ENCODE results near the gene TRIM45. TPM values are rescaled to one million over a fixed set of nuclear protein-coding genes. Genes with fewer than 3 reads are reported as not detected.

TRIM45 gene
- total RNA-seq, 2 donors from 2014 or later = 7.5 to 8.6 TPM

DNA sequence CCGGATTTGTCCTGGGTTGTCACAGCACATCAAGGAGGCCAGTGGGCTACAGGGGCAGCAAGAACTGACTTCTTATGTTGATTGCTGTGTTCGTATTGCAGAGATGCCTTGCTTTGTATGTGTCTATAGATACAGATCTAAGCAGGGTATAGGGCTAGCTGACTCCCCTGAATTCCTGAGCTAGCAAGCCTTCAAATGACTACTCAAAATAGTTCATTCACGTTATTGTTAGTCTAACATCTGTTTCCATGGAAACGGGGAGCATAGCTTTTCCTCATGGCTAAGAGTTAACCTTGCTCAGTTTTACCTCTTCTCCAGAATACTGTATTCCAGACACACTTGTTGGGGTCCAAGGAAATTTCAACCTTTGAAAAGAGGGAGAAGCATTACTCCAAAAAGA, 24.1 kb downstream of the TRIM45 start:
- no peaks in the 10 kb centered on the region for H3K9me3 ChIP-seq
- ATAC-seq (no peak), DNase-seq (no peak)
- H3K4me1 ChIP-seq = peaks cover 12% of the 10 kb centered on the region
- H3K4me3 ChIP-seq = no peak overlapping the region
- H3K36me3 ChIP-seq (replicated peaks in 1 of 2; ENCODE audit: insufficient read depth in 1 of 2, low read depth in 2 of 2) = peaks cover 0 to 3% of the 10 kb centered on the region in 2 donors
- intact Hi-C loops (cut with DNase I) = no loop called here
- H3K27me3 ChIP-seq = no peaks in the 10 kb centered on the region
- WGBS, 2 donors = 45 to 48% methylated on average over 4 of the region's 4 CpGs
- no peak for TF ChIP-seq POLR2A (IDR thresholded peaks at IDR 0.05)
- H3K27ac ChIP-seq = peak overlapping the region in 2 of 4 donors; percentile 41 to 51

GRCh38 chr1:117096951-117097408, 24.6 kb downstream of the TRIM45 start:
- ATAC-seq = peak; percentile 60
- peak overlapping the region in 2 of 4 donors; percentile 41 to 51 for H3K27ac ChIP-seq
- peaks cover 0 to 3% of the 10 kb centered on the region in 2 donors for H3K36me3 ChIP-seq (replicated peaks in 1 of 2; ENCODE audit: insufficient read depth in 1 of 2, low read depth in 2 of 2)
- H3K9me3 ChIP-seq = no peaks in the 10 kb centered on the region
- TF ChIP-seq, protein P1, sequence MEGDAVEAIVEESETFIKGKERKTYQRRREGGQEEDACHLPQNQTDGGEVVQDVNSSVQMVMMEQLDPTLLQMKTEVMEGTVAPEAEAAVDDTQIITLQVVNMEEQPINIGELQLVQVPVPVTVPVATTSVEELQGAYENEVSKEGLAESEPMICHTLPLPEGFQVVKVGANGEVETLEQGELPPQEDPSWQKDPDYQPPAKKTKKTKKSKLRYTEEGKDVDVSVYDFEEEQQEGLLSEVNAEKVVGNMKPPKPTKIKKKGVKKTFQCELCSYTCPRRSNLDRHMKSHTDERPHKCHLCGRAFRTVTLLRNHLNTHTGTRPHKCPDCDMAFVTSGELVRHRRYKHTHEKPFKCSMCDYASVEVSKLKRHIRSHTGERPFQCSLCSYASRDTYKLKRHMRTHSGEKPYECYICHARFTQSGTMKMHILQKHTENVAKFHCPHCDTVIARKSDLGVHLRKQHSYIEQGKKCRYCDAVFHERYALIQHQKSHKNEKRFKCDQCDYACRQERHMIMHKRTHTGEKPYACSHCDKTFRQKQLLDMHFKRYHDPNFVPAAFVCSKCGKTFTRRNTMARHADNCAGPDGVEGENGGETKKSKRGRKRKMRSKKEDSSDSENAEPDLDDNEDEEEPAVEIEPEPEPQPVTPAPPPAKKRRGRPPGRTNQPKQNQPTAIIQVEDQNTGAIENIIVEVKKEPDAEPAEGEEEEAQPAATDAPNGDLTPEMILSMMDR (IDR thresholded peaks at IDR 0.05) = no peak
- TF ChIP-seq POLR2A (IDR thresholded peaks at IDR 0.05) = no peak
- peaks cover 12% of the 10 kb centered on the region for H3K4me1 ChIP-seq
- intact Hi-C loops (cut with DNase I) = no loop called here
- H3K4me3 ChIP-seq = no peak overlapping the region
- no peak for DNase-seq
- 17 to 34% methylated on average over 3 of the region's 3 CpGs for WGBS, 2 donors
- no peaks in the 10 kb centered on the region for H3K27me3 ChIP-seq

GRCh38 chr1:117094841-117095604, 26.5 kb downstream of the TRIM45 start:
- no peak for DNase-seq
- intact Hi-C loops (cut with DNase I) = no loop called here
- H3K9me3 ChIP-seq = no peaks in the 10 kb centered on the region
- TF ChIP-seq, protein P1 (IDR thresholded peaks at IDR 0.05) = no peak
- TF ChIP-seq POLR2A (IDR thresholded peaks at IDR 0.05) = no peak
- no peaks in the 10 kb centered on the region for H3K36me3 ChIP-seq (replicated peaks in 1 of 2; ENCODE audit: insufficient read depth in 1 of 2, low read depth in 2 of 2)
- no peaks in the 10 kb centered on the region for H3K27me3 ChIP-seq
- peaks cover 12% of the 10 kb centered on the region for H3K4me1 ChIP-seq
- no peak overlapping the region for H3K4me3 ChIP-seq
- WGBS, 2 donors = 87 to 94% methylated on average over 7 of the region's 7 CpGs
- H3K27ac ChIP-seq = no peak overlapping the region
- ATAC-seq = no peak

DNA sequence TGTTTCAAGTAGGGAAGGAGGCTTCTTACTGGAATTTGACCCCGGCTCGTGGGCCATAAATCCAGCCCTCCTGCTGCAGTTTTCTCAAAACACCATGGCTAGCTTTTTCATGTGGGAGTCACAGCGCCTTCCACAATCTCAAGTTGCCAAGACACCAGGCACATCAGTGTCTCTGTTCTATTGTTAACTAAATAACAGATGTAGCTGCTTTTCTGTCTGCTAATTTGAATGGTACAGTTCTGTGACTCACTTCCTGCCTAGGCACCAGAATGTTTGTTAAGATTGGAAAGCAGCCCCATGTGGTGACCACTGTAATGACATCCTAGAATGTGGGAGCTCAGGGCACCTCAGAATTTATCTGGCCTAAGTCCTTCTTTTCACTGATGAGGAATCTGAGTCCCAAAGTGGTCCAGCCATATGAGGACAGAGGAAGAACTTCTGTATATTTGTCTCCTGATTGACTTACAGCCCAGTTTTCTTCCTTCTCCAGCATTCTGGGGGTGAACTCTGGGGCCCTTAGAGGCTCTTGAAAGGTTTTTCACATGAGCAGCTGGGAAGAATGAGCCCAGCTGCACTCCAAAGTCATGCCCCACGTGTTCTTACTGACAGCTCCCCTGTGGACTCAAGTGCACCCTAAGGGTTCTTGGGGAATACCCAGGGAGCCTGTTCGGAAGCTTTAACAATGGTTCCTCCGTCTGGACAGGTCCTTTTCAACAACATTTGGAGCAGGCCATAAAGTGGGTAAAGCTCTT, 27.5 kb downstream of the TRIM45 start:
- Histone ChIP-seq H3K4me3 (no peak overlapping the region), H3K36me3 (replicated peaks in 1 of 2; ENCODE audit: insufficient read depth in 1 of 2, low read depth in 2 of 2) (peaks cover 0 to 2% of the 10 kb centered on the region in 2 donors), H3K4me1 (peaks cover 12% of the 10 kb centered on the region), H3K27me3 (no peaks in the 10 kb centered on the region), H3K27ac (no peak overlapping the region), H3K9me3 (no peaks in the 10 kb centered on the region)
- 97% methylated on average over 6 of the region's 6 CpGs for WGBS, 2 donors
- no peak for ATAC-seq
- intact Hi-C loops (cut with DNase I) = no loop called here
- TF ChIP-seq, protein P1 (IDR thresholded peaks at IDR 0.05) = no peak
- TF ChIP-seq POLR2A (IDR thresholded peaks at IDR 0.05) = no peak
- no peak for DNase-seq

DNA sequence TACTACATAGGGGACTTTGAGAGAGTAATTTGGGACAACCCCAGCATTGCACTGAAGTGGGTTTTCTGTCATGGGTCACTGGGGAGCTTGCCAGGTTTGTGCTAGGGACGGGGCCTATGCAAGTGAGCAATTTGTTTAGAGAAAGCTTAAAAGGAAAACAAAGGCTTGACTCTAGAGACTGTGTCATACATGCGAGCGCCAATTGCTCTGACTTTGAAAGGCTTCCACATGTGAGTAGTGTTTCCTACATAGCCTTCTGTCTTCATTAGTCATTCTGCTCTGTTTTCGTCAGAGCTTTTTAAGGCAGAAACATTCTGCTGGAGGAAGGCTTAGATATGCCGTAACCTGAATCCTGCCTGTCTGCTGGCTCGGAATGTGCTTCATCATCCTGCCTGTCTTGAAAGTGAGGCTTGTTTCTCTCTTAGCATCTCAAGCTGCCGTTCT, 28.4 kb downstream of the TRIM45 start:
- H3K36me3 ChIP-seq (replicated peaks in 1 of 2; ENCODE audit: insufficient read depth in 1 of 2, low read depth in 2 of 2) = peaks cover 0 to 2% of the 10 kb centered on the region in 2 donors
- no peaks in the 10 kb centered on the region for H3K27me3 ChIP-seq
- no peak for TF ChIP-seq POLR2A (IDR thresholded peaks at IDR 0.05)
- TF ChIP-seq, protein P1 (IDR thresholded peaks at IDR 0.05) = no peak
- intact Hi-C loops (cut with DNase I) = no loop called here
- H3K4me1 ChIP-seq = peaks cover 12% of the 10 kb centered on the region
- no peak for ATAC-seq
- H3K27ac ChIP-seq = no peak overlapping the region
- no peak overlapping the region for H3K4me3 ChIP-seq
- no peaks in the 10 kb centered on the region for H3K9me3 ChIP-seq
- peak in 1 of 4 donors; percentile 14 for DNase-seq
- WGBS, 2 donors = 87 to 92% methylated on average over 7 of the region's 7 CpGs

All from body of pancreas (tissue), 4 donors.